Prostate gland (tissue), 2 donors: ENCODE results near the gene SPATC1L. TPM values are rescaled to one million over a fixed set of nuclear protein-coding genes. Genes with fewer than 3 reads are reported as not detected.

ENCODE experiments used
- DNase-seq: peaks from one replicate; pipeline ENCODE4 v3.0.0-alpha.2; 2019; ENCODE audit warnings: low spot score
- H3K27ac ChIP-seq, 2 donors: fragments of 200-600 bp; sonication (generic); 2 replicates each; pipeline ENCODE4 v1.5.1; 2017 to 2019
- H3K27me3 ChIP-seq: fragments of 200-600 bp; sonication (generic); replicated peaks from 2 replicates; pipeline ENCODE4 v1.5.1; 2019; ENCODE audit not compliant: insufficient read depth
- H3K36me3 ChIP-seq, 2 donors: fragments of 200-600 bp; sonication (generic); 1 replicate in 1 of 2; 2 replicates in 1 of 2; pipeline versions ENCODE4 v1.5.1 to v1.8.1; 2017 to 2019
- H3K4me1 ChIP-seq: fragments of 200-600 bp; sonication (generic); replicated peaks from 2 replicates; pipeline ENCODE4 v1.5.1; 2019
- H3K4me3 ChIP-seq, 2 donors: fragments of 200-600 bp; sonication (generic); 2 replicates each; pipeline ENCODE4 v1.5.1; 2017 to 2019
- H3K9me3 ChIP-seq: fragments of 200-600 bp; sonication (generic); 2 replicates; pipeline ENCODE4 v1.5.1; 2017
- CTCF ChIP-seq, 4 experiments: fragments of 200-600 bp in 2 of 4; fragments of 450-650 bp in 2 of 4; sonication (generic) in 2 of 4; IDR thresholded peaks; 1 replicate in 3 of 4; 2 replicates in 1 of 4; pipeline ENCODE4 v1.5.1; 2016 to 2019; ENCODE audit warnings: antibody characterized with exemption in 4 of 4, mild to moderate bottlenecking in 2 of 4, moderate library complexity in 2 of 4
- POLR2A ChIP-seq: fragments of 450-650 bp; IDR thresholded peaks from one replicate; pipeline ENCODE4 v1.6.1; 2016; ENCODE audit warnings: antibody characterized with exemption, mild to moderate bottlenecking
- POLR2AphosphoS5 ChIP-seq: sonication (generic); formaldehyde crosslinking; IDR thresholded peaks from one replicate; pipeline ENCODE4 v1.6.1; 2017; ENCODE audit warnings: antibody characterized with exemption
- WGBS: methylation state at CpG from one replicate; pipeline ENCODE4 v1.1.5; 2018; 5-methylcytosine and 5-hydroxymethylcytosine counted together
- intact Hi-C: fragments of 100-400 bp; cut with DNase I; formaldehyde crosslinking; loops from one replicate; pipeline ENCODE4 v1.14.2; 2022
- total RNA-seq, 2 donors: library from RNA; depleted of rRNA; stranded (reverse); fragments of >200 nt; gene quantifications; one replicate each; pipeline ENCODE4 v1.1.0, GENCODE V29; 2016

SPATC1L gene
- total RNA-seq, 2 donors from 2014 or later, result 42.0 to 79.4 TPM

DNA sequence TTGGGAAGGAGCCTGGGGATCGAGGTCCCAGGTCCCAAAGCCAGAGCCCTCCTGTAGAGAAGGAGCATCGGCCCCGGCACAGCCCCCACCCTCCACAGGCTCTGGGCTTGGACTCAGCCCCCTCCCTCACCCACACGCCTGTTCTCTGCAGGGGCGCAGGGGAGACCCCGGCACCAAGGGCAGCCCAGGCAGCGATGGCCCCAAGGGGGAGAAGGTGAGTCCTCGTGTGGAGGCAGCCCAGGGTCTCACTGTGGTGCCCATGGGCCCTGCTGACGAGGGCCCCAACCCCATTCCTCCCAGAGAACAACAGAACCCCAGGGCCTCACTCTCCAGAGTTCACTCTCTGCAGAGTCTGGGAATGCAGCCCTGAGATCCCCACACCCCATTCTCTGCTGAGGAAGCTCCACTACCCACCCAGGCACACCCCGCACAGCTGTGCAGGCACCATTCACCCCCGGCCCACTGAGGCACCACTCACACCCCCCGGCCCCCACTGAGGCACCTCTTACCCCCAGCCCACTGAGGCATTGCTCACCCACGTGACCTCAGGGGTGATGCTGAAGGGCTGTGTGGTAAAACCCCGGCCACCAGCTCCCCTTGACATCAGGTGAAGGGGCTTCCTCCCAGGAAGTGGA, 64.5 kb downstream of the SPATC1L start:
- TF ChIP-seq POLR2AphosphoS5, result no peak
- no peak for TF ChIP-seq POLR2A
- TF ChIP-seq CTCF (IDR thresholded peaks at IDR 0.05), result no peak
- H3K4me3 ChIP-seq, result no peak overlapping the region
- intact Hi-C loops, result no loop called here
- H3K27me3 ChIP-seq, result no peaks in the 10 kb centered on the region
- H3K27ac ChIP-seq, result no peak overlapping the region
- WGBS, result 89% methylated on average over 14 of the region's 14 CpGs
- H3K9me3 ChIP-seq, result no peaks in the 10 kb centered on the region
- no peaks in the 10 kb centered on the region for H3K4me1 ChIP-seq
- peaks cover 0 to 9% of the 10 kb centered on the region in 2 donors for H3K36me3 ChIP-seq
- no peak for DNase-seq

- intact Hi-C loops, result no loop called here
- TF ChIP-seq CTCF (IDR thresholded peaks at IDR 0.05) (no peak), POLR2A (no peak), POLR2AphosphoS5 (no peak)
- H3K27me3 ChIP-seq, result no peaks in the 10 kb centered on the region
- H3K36me3 ChIP-seq, result peaks cover 0 to 9% of the 10 kb centered on the region in 2 donors
- no peaks in the 10 kb centered on the region for H3K4me1 ChIP-seq
- no peak for DNase-seq
- WGBS, result 92% methylated on average over 10 of the region's 12 CpGs
- no peak overlapping the region for H3K4me3 ChIP-seq
- H3K27ac ChIP-seq, result no peak overlapping the region
- no peaks in the 10 kb centered on the region for H3K9me3 ChIP-seq
These were observed 65.1 kb downstream of the SPATC1L start for GRCh38 chr21:46119144-46119636.

DNA sequence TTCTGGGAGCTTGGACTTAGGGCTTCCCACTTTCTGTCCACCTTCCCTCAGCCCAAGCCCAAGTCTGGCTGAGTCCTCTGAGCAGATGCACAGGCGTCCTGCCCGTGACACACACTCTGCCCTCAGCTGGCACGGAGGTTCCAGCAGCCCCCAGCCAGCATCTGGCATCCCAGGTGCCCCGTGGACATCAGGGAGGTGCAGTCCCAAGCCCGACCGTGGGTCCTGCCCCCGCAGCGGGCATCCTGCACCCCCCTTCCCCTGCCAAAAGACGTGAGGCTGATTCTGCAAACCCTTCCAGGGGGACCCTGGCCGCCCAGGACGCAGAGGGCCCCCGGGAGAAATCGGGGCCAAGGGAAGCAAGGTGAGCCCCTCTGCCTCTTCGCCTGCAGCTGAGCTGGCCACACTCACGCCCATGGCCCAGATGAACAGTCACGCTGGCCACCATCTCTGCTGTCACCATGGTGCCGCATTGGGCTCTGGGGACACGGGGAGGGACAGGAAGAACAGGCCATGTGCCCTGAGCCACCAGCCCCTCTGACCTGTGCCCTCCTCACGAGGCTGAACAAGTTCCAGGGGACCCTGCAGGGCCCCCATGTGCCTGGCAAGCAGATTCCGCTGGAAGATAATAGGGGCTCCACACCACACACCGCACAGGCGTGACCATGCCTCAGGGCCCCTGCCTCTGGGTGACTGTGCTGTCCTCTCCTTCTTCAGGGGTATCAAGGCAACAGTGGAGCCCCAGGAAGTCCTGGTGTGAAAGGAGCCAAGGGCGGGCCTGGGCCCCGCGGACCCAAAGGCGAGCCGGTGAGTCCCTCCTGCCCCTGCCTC, 65.7 kb downstream of the SPATC1L start:
- Histone ChIP-seq H3K36me3 (peaks cover 0 to 9% of the 10 kb centered on the region in 2 donors), H3K9me3 (no peaks in the 10 kb centered on the region), H3K27me3 (no peaks in the 10 kb centered on the region), H3K4me3 (no peak overlapping the region), H3K27ac (no peak overlapping the region), H3K4me1 (no peaks in the 10 kb centered on the region)
- TF ChIP-seq POLR2AphosphoS5, result no peak
- TF ChIP-seq CTCF (IDR thresholded peaks at IDR 0.05), result no peak
- 88% methylated on average over 27 of the region's 27 CpGs for WGBS
- no peak for DNase-seq
- intact Hi-C loops, result no loop called here

DNA sequence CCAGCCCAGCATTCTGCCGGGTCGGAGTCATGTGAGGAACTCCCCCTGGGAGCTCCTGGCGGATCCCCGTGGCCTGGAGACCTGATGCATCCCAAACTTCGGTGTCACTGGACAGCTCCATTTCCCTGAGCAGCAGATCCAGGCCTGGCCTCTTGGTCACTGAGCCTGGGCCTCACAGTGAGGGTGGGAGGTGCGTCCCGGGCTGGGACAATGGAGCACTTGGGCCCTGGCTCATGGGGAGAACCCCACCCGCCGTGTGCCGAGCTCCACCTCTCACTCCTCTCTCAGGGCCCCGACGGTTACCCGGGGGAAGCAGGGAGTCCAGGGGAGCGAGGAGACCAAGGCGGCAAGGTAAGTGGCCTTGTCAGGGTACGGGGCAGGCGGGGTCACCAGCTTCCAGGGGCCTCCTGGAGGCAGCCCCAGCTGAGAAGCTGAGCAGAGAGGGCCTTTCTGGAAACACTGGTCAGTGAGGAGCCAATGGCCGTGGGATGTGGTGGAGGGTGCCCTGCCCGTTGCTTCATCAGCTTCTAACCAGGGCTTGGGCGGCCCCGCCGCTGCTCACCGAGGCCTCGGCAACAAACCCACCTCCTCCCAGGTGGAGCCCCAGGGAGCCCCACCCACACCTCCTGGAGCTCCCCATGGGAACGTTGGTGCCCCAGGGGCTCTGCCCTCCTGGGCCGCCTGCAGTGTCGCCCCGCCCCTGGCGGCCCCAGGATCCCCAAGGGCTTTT, 66.5 kb downstream of the SPATC1L start:
- H3K27ac ChIP-seq, result no peak overlapping the region
- no peaks in the 10 kb centered on the region for H3K9me3 ChIP-seq
- no peaks in the 10 kb centered on the region for H3K4me1 ChIP-seq
- TF ChIP-seq CTCF (IDR thresholded peaks at IDR 0.05) (no peak), POLR2AphosphoS5 (no peak), POLR2A (no peak)
- peaks cover 0 to 14% of the 10 kb centered on the region in 2 donors for H3K36me3 ChIP-seq
- H3K4me3 ChIP-seq, result no peak overlapping the region
- no peak for DNase-seq
- H3K27me3 ChIP-seq, result no peaks in the 10 kb centered on the region
- 80% methylated on average over 25 of the region's 29 CpGs for WGBS
- intact Hi-C loops, result no loop called here
